Measurements from ENCODE around the gene STK32C.
"Not testable (repeated sequence)": the region's sequence is repeated elsewhere in the genome, so short reads cannot be mapped to it uniquely, and the experiment has no call there.

- not testable (repeated sequence) for TF ChIP-seq CTCF, POLR2A (IDR thresholded peaks at IDR 0.05)
Measured at GRCh38 chr10:132317477-132317876, 9.7 kb upstream of the STK32C start.

Data from tibial nerve (tissue), 3 donors.